Skin of body (tissue), 2 donors: Measurements from ENCODE around the gene GTSE1. TPM values are rescaled to one million over a fixed set of nuclear protein-coding genes. Genes with fewer than 3 reads are reported as not detected.

Source experiments
- DNase-seq: peaks from one replicate; lab custom pipeline; 2025; lab: John Stamatoyannopoulos, UW
- total RNA-seq: library from RNA; depleted of rRNA; stranded (reverse); fragments of >200 nt; gene quantifications from one replicate; pipeline ENCODE4 v1.2.3, GENCODE V29; 2014

GTSE1 gene
- total RNA-seq, 1 donor from 2014 or later, result 3.6 TPM

- no peak for DNase-seq
Observed at GRCh38 chr22:46323162-46323561, 26.5 kb downstream of the GTSE1 start.

GRCh38 chr22:46326066-46326680 is 29.5 kb downstream of the GTSE1 start:
- DNase-seq, result no peak

GRCh38 chr22:46327691-46328465 is 31.2 kb downstream of the GTSE1 start:
- no peak for DNase-seq

GRCh38 chr22:46328797-46329196 is 32.1 kb downstream of the GTSE1 start:
- no peak for DNase-seq

- DNase-seq, result no peak
Observed at GRCh38 chr22:46329616-46330015, 32.9 kb downstream of the GTSE1 start.

GRCh38 chr22:46330426-46330825 is 33.8 kb downstream of the GTSE1 start:
- DNase-seq, result no peak

- no peak for DNase-seq
Observed at GRCh38 chr22:46331496-46331895, 34.8 kb downstream of the GTSE1 start.

GRCh38 chr22:46335201-46336118 is 38.8 kb downstream of the GTSE1 start, which contains the start of gene TRMU:
Gene TRMU, plus strand, starts transcription at chr22:46335714. Its CDS starts 51 bp downstream, at chr22:46335765.
- DNase-seq, result peak; percentile 60

GRCh38 chr22:46336119-46337078 is 39.7 kb downstream of the GTSE1 start:
- DNase-seq, result no peak

GRCh38 chr22:46337870-46338269 is 41.2 kb downstream of the GTSE1 start:
- DNase-seq, result no peak

GRCh38 chr22:46338636-46339035 is 42.0 kb downstream of the GTSE1 start:
- DNase-seq, result no peak

- DNase-seq, result no peak
Observed at GRCh38 chr22:46339956-46340355, 43.3 kb downstream of the GTSE1 start.

- no peak for DNase-seq
Observed at GRCh38 chr22:46340676-46341075, 44.0 kb downstream of the GTSE1 start.

- no peak for DNase-seq
Observed at GRCh38 chr22:46346680-46347405, 50.2 kb downstream of the GTSE1 start.

GRCh38 chr22:46347646-46348045 is 51.0 kb downstream of the GTSE1 start:
- no peak for DNase-seq

GRCh38 chr22:46348099-46348695 is 51.5 kb downstream of the GTSE1 start:
- DNase-seq, result no peak

- DNase-seq, result no peak
Observed at GRCh38 chr22:46349238-46349637, 52.6 kb downstream of the GTSE1 start.

GRCh38 chr22:46349681-46350080 is 53.0 kb downstream of the GTSE1 start:
- DNase-seq, result no peak

GRCh38 chr22:46350121-46350520 is 53.5 kb downstream of the GTSE1 start:
- no peak for DNase-seq

- DNase-seq, result no peak
Observed at GRCh38 chr22:46350646-46351045, 54.0 kb downstream of the GTSE1 start.
